HAP-1 (cell line): ENCODE results near the gene ASPHD1.

Experiments
- DNase-seq, 2 experiments: peaks; one replicate each; pipeline ENCODE4 v3.0.0-alpha.2; 2016 to 2020; ENCODE audit warnings: low spot score in 2 of 2
- H3K27me3 ChIP-seq: fragments of 250-450 bp; sonication (Bioruptor Pico); 2 replicates; pipeline ENCODE4 v1.5.1; 2020; ENCODE audit warnings: low read depth, mild to moderate bottlenecking, moderate library complexity
- H3K36me3 ChIP-seq: fragments of 250-450 bp; sonication (Bioruptor Pico); replicated peaks from 2 replicates; pipeline ENCODE4 v1.5.1; 2020; ENCODE audit warnings: mild to moderate bottlenecking
- H3K4me1 ChIP-seq: fragments of 250-450 bp; sonication (Bioruptor Pico); 2 replicates; pipeline ENCODE4 v1.5.1; 2020; ENCODE audit warnings: mild to moderate bottlenecking
- H3K4me3 ChIP-seq: fragments of 250-450 bp; sonication (Bioruptor Pico); 2 replicates; pipeline ENCODE4 v1.5.1; 2020; ENCODE audit warnings: mild to moderate bottlenecking, moderate library complexity
- H3K9me3 ChIP-seq: fragments of 250-450 bp; sonication (Bioruptor Pico); 2 replicates; pipeline ENCODE4 v1.5.1; 2020; ENCODE audit warnings: mild to moderate bottlenecking, moderate library complexity
- in situ Hi-C: fragments of 300-500 bp; cut with MboI; formaldehyde crosslinking; loops from 3 replicates; pipeline ENCODE4 v1.14.3; 2020; ENCODE audit warnings: low sequenced_read_pairs, inconsistent platforms, mixed read lengths

Gene ASPHD1

GRCh38 chr16:29900102-29900887 is at the start of gene ASPHD1:
Gene ASPHD1, plus strand, starts transcription at chr16:29900488. Its CDS starts 484 bp downstream, at chr16:29900972.
- Histone ChIP-seq H3K4me3 (peak within 1 kb of the TSS; percentile 45), H3K4me1 (peaks cover 7% of the 10 kb centered on the region), H3K27me3 (no peaks in the 10 kb centered on the region), H3K9me3 (no peaks in the 10 kb centered on the region), H3K36me3 (no peaks in the 10 kb centered on the region)
- in situ Hi-C loops, result no loop called here
- peak; percentile 42 to 75 for DNase-seq

GRCh38 chr16:29850998-29851397 is 49.3 kb upstream of the ASPHD1 start:
- Histone ChIP-seq H3K9me3 (no peaks in the 10 kb centered on the region), H3K27me3 (no peaks in the 10 kb centered on the region), H3K4me1 (no peaks in the 10 kb centered on the region), H3K36me3 (no peaks in the 10 kb centered on the region), H3K4me3 (no peak overlapping the region)
- in situ Hi-C loops, result no loop called here
- DNase-seq, result no peak

- no peak for DNase-seq
- no peaks in the 10 kb centered on the region for H3K36me3 ChIP-seq
- in situ Hi-C loops, result no loop called here
- no peaks in the 10 kb centered on the region for H3K27me3 ChIP-seq
- H3K4me1 ChIP-seq, result no peaks in the 10 kb centered on the region
- no peaks in the 10 kb centered on the region for H3K9me3 ChIP-seq
- H3K4me3 ChIP-seq, result no peak overlapping the region
These were observed 47.6 kb upstream of the ASPHD1 start for GRCh38 chr16:29852654-29853053.

GRCh38 chr16:29854520-29855100 is 45.7 kb upstream of the ASPHD1 start:
- no peak for DNase-seq
- in situ Hi-C loops, result no loop called here
- no peaks in the 10 kb centered on the region for H3K27me3 ChIP-seq
- peaks cover 12% of the 10 kb centered on the region; the same call in 1 of the 2 replicates for H3K36me3 ChIP-seq
- no peaks in the 10 kb centered on the region for H3K4me1 ChIP-seq
- H3K9me3 ChIP-seq, result no peaks in the 10 kb centered on the region
- no peak overlapping the region for H3K4me3 ChIP-seq

- Histone ChIP-seq H3K27me3 (no peaks in the 10 kb centered on the region), H3K4me3 (no peak overlapping the region), H3K36me3 (peaks cover 24% of the 10 kb centered on the region), H3K4me1 (no peaks in the 10 kb centered on the region), H3K9me3 (no peaks in the 10 kb centered on the region)
- no peak for DNase-seq
- in situ Hi-C loops, result no loop called here
These were observed 43.0 kb upstream of the ASPHD1 start for GRCh38 chr16:29857133-29857760.

- H3K4me1 ChIP-seq, result no peaks in the 10 kb centered on the region
- no peaks in the 10 kb centered on the region for H3K27me3 ChIP-seq
- H3K4me3 ChIP-seq, result no peak overlapping the region
- no peaks in the 10 kb centered on the region for H3K9me3 ChIP-seq
- no peak for DNase-seq
- in situ Hi-C loops, result no loop called here
- H3K36me3 ChIP-seq, result peaks cover 24% of the 10 kb centered on the region
These were observed 42.0 kb upstream of the ASPHD1 start for GRCh38 chr16:29858149-29858849.

- in situ Hi-C loops, result no loop called here
- H3K27me3 ChIP-seq, result no peaks in the 10 kb centered on the region
- no peak overlapping the region for H3K4me3 ChIP-seq
- 0 out of 2 replicates have a peak, but pooled peaks cover 3% of the 10 kb centered on the region for H3K4me1 ChIP-seq
- no peak for DNase-seq
- H3K9me3 ChIP-seq, result no peaks in the 10 kb centered on the region
- peaks cover 24% of the 10 kb centered on the region for H3K36me3 ChIP-seq
These were observed 41.3 kb upstream of the ASPHD1 start for GRCh38 chr16:29858974-29859373.

- in situ Hi-C loops, result no loop called here
- no peak for DNase-seq
- H3K36me3 ChIP-seq, result peaks cover 24% of the 10 kb centered on the region
- no peak overlapping the region for H3K4me3 ChIP-seq
- H3K4me1 ChIP-seq, result 0 out of 2 replicates have a peak, but pooled peaks cover 3% of the 10 kb centered on the region
- no peaks in the 10 kb centered on the region for H3K27me3 ChIP-seq
- no peaks in the 10 kb centered on the region for H3K9me3 ChIP-seq
These were observed 40.1 kb upstream of the ASPHD1 start for GRCh38 chr16:29860218-29860617.

GRCh38 chr16:29862383-29862883 is 37.9 kb upstream of the ASPHD1 start:
- Histone ChIP-seq H3K27me3 (no peaks in the 10 kb centered on the region), H3K4me1 (0 out of 2 replicates have a peak, but pooled peaks cover 3% of the 10 kb centered on the region), H3K9me3 (no peaks in the 10 kb centered on the region), H3K4me3 (peak overlapping the region; percentile 63), H3K36me3 (peaks cover 24% of the 10 kb centered on the region)
- peak in 1 of 2 experiments; percentile 34 for DNase-seq
- in situ Hi-C loops, result no loop called here

GRCh38 chr16:29862884-29863668 is 37.2 kb upstream of the ASPHD1 start, which contains the start of gene CDIPT:
Gene CDIPT, minus strand, starts transcription at chr16:29863226. Its CDS starts 369 bp downstream, at chr16:29862857.
- Histone ChIP-seq H3K4me1 (0 out of 2 replicates have a peak, but pooled peaks cover 3% of the 10 kb centered on the region), H3K27me3 (no peaks in the 10 kb centered on the region), H3K4me3 (peak within 1 kb of the TSS; percentile 63), H3K9me3 (no peaks in the 10 kb centered on the region), H3K36me3 (peaks cover 24% of the 10 kb centered on the region)
- in situ Hi-C loops, result no loop called here
- DNase-seq, result peak; percentile 94 to 96

- in situ Hi-C loops, result no loop called here
- Histone ChIP-seq H3K4me3 (peak overlapping the region; percentile 63), H3K4me1 (0 out of 2 replicates have a peak, but pooled peaks cover 3% of the 10 kb centered on the region), H3K36me3 (peaks cover 20% of the 10 kb centered on the region), H3K27me3 (no peaks in the 10 kb centered on the region), H3K9me3 (no peaks in the 10 kb centered on the region)
- no peak for DNase-seq
These were observed 36.7 kb upstream of the ASPHD1 start for GRCh38 chr16:29863669-29863984.

GRCh38 chr16:29864205-29864604 is 36.1 kb upstream of the ASPHD1 start:
- no peak overlapping the region for H3K4me3 ChIP-seq

More at GRCh38 chr16:29864205-29864604, 36.1 kb upstream of the ASPHD1 start:
- in situ Hi-C loops, result no loop called here
- Histone ChIP-seq H3K9me3 (no peaks in the 10 kb centered on the region), H3K36me3 (peaks cover 14% of the 10 kb centered on the region), H3K27me3 (no peaks in the 10 kb centered on the region), H3K4me1 (0 out of 2 replicates have a peak, but pooled peaks cover 3% of the 10 kb centered on the region)
- DNase-seq, result no peak
